ENCODE measurements around the gene SKAP1.

SKAP1 gene

DNA sequence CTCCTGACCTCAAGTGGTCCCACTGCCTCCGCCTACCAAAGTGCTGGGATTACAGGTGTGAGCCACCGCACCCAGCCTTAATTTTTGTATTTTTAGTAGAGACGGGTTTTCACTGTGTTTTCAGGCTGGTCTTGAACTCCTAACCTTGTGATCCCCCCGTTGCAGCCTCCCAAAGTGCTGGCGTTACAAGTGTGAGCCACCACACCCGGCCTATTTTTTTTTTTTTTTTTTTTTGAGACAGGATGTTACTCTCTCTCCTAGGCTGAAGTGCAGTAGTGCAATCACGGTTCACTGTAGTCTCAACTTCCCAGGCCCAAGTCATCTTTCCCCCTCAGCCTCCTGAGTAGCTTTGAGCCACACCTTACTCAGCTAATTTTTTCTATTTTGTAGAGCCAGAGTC, 325.6 kb downstream of the SKAP1 start:
- DNase-seq (ENCODE audit: low read depth): no peak

DNA sequence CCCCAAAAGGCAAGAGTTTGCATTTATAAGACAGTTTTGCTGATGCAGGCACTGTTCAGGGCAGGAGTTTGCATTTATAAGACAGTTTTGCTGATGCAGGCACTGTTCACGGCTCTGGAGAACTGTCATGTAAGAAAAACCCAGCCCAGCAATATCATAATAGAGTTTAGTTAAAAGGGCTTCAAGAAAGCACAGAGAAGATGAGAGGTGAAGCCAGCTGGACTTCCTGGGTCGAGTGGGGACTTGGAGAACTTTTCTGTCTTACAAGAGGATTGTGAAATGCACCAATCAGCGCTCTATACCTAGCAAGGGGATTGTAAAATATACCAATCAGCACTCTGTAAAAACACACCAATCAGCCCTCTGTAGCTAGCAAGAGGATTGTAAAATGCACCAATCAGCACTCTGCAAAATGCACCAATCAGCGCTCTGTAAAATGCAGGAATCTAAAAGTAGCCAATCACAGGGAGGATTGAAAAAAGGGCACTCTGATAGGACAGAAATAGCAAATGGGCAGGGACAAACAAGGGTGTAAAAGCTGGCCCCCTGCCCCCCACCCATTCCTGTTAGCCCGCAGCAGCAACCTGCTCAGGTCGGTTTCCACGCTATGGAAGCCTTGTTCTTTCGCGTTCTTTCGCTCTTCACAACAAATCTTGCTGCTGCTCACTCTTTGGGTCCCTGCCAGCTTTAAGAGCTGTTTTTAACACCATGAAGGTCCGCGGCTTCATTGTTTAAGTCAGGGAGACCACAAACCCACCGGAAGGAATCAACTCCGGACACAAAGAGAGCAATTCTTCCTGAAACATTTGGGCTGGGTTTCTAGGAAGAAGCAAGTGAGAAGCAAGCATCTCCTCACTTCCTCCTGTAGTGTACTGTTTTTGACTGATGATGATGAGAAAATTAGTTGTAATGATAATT, 327.0 kb downstream of the SKAP1 start:
- no peak for DNase-seq (ENCODE audit: low read depth)

DNA sequence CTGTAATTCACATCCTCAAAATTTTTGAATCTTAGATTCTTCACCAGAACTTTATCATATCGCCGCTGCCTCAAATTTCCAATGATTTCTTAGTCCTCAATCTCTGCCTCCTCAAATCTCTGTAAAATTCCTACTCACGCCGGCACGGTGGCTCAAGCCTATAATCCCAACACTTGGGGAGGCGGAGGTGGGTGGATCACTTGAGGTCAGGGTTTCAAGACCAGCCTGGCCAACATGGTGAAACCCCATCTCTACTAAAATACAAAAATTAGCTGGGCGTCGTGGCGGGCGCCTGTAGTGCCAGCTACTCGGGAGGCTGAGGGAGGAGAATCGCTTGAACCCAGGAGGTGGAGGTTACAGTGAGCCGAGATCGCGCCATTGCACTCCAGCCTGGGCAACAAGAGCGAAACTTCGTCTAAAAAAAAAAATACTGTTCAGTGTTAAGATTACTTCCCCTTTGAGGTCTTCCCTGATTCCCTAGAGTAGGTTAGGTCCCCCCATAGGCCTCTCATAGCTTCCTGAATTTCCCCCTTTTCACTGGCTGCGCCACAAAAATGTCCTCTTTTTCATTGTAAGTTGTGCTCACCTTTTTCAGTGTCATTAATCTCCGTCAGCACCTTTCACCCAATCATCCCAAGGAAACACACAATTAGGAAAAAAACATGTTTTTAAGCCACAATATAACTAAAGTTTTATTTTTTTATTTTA, 327.8 kb downstream of the SKAP1 start:
- DNase-seq (ENCODE audit: low read depth): no peak

DNA sequence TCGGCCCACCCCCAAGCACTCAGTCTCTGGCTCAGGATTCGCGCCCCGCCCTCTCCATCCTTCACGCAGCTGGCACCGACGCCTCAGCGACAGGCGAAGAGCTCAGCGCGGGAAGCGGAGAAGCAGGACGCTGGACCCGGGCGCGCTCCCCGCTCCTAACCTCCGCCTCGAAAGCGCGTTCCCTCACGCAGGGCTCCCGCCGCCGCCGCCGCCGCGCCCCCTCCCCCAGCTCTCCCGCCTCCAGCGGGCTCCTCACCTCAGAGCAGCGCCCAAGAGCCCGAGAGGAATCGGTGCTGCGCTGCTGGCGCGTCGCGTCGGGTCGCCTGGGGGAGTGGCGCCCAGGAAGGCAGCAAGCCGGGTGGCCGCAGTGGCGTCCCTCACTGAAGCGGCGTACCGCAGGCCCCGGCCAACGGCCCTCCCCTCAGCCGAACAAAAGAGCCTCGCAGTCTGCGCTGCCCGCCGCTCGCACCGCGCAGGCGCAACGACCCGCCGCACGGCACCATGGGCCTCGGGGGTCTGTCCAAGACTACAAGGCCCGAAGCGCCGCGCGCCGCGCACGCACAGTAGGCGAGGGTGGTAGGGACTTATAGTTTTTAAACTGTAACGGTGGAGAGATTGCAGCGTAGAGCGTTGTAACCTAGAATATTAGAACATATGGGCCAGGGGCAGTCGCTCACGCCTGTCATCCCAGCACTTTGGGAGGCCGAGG, 328.8 kb downstream of the SKAP1 start, which contains the start of gene CBX1:
TSS of gene CBX1 (minus strand) at position 467 of the 709 bp plus-strand sequence. CDS start 24,474 bp downstream, outside the sequence.
- peak; percentile 81 for DNase-seq (ENCODE audit: low read depth)

DNA sequence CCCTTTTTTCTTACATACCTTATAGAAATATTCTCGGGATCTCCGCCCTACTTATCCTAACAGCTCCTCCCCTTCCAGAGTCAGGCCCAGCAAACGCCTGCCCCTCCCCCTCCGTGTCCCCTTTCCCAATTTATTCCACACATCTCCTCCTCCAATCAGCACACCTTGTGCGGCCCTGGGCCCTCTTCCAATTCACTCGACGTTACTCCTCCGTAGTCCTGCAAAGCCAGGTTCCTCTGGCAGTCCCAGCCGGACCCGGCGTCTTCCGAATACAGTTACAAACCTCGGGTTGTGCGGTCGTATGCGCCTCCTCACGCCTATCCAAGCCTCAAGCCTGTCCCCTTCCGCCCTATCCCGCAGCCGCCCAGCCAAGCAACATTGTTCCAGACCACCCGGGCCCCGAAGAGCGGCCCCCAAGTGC, 329.4 kb downstream of the SKAP1 start:
- DNase-seq (ENCODE audit: low read depth): no peak

DNA sequence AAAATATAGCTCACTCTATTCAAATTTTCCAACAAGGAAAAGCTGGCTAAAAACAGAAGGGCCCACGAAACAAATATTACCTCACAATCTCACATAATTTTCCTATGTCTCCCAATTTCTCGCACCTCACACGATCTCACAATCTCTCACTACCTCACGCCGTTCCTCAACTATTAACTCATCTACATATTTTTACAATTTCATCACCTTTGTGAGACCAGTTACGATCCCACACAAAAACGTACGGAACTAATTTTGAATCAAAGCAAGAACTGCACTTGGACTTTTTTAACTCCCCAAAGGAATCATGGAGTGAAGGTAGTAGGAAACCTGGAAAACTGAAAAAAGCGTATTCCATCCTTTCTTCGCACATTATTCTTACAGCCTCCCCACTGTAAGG, 329.9 kb downstream of the SKAP1 start:
- DNase-seq (ENCODE audit: low read depth): no peak

DNA sequence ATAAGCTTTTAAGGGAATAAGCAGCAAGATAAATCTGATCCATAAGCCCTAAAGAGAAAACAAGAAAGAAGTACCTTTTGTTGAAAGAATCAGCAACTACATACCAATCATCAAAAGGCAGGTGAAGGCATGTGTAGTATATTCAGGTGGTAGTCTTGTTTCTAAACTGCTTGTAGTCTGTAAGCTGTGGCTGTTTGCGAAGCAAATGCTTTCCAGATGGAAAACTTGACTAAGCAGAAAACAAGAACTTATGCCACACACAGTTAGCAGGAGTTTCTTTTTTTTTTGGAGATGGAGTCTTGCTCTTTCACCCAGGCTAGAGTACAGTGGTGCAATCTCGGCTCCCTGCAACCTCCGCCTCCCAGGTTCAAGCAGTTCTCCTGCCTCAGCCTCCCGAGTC, 334.4 kb downstream of the SKAP1 start:
- no peak for DNase-seq (ENCODE audit: low read depth)

DNA sequence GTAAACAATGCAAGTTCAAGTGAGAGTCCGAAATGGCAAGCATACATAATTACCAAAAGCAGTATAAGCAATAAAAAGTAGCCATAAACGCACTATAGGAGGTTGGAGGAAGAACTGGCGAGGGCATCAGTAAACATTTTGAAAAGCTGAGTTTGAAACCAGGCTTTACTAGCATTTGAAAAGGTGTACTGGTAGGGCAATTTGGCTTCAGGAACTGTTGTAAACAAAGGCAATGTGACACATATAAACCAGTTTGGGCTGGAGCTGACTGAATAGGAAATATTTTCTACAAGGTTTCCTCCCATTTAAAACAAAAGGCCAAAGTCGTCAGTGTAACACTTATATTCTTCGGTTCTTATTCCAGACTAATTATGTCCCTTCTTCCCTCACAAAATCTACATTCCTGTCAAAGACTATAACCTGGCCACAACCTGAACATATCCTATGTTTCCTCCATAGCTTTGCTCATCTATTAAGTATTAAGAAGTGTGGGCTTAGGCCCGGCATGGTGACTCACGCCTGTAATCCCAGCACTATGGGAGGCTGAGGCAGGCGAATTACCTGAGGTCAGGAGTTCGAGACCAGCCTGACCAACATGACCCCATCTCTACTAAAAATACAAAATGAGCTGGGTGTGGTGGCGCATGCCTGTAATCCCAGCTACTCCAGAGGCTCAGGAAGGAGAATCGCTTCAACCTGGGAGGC, 336.5 kb downstream of the SKAP1 start:
- DNase-seq (ENCODE audit: low read depth): no peak

DNA sequence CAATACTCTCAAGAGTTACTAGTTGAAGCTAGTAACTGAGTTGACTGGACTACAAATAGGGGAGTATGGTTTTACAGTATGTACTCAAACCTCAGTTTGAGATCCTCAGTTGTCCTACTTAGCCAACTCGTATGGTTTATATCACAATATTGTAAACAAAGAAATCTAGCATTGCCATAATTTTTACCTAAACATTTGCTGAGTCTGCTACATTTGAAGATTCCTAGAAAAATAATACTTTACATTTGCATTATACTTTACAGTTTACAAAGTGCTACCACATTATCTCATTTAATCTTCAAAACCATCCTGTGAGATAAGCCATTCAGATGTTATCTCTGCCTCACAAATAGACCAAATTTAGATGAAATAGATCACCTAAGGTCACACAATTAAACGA, 345.1 kb downstream of the SKAP1 start:
- DNase-seq (ENCODE audit: low read depth): no peak
